NCI-H2171 (cell line): ENCODE data around the gene ITPR2.
"Not testable (repeated sequence)": the region's sequence is repeated elsewhere in the genome, so short reads cannot be mapped to it uniquely, and the experiment has no call there.

Experiments used
- DNase-seq: peaks from one replicate; lab custom pipeline; 2025; lab: John Stamatoyannopoulos, UW

The ITPR2 gene

GRCh38 chr12:26661399-26661798 is 171.6 kb downstream of the ITPR2 start:
- DNase-seq = no peak

GRCh38 chr12:26659930-26660329 is 173.1 kb downstream of the ITPR2 start:
- DNase-seq = no peak

- DNase-seq = no peak
Observed at GRCh38 chr12:26658991-26659390, 174.0 kb downstream of the ITPR2 start.

GRCh38 chr12:26654623-26655022 is 178.4 kb downstream of the ITPR2 start:
- DNase-seq = no peak

- DNase-seq = peak; percentile 36
Observed at GRCh38 chr12:26651566-26652188, 181.3 kb downstream of the ITPR2 start.

GRCh38 chr12:26651036-26651435 is 182.0 kb downstream of the ITPR2 start:
- DNase-seq = no peak

GRCh38 chr12:26648999-26649398 is 184.0 kb downstream of the ITPR2 start:
- no peak for DNase-seq

- DNase-seq = no peak
Observed at GRCh38 chr12:26648584-26648983, 184.4 kb downstream of the ITPR2 start.

- DNase-seq = no peak
Observed at GRCh38 chr12:26648066-26648465, 184.9 kb downstream of the ITPR2 start.

GRCh38 chr12:26647088-26647487 is 185.9 kb downstream of the ITPR2 start:
- no peak for DNase-seq

- DNase-seq = no peak
Observed at GRCh38 chr12:26646571-26646970, 186.4 kb downstream of the ITPR2 start.

GRCh38 chr12:26644376-26644775 is 188.6 kb downstream of the ITPR2 start:
- not testable (repeated sequence) for DNase-seq

GRCh38 chr12:26643532-26644315 is 189.3 kb downstream of the ITPR2 start:
- no peak for DNase-seq

- DNase-seq = no peak
Observed at GRCh38 chr12:26642361-26642760, 190.6 kb downstream of the ITPR2 start.

GRCh38 chr12:26636710-26637328 is 196.2 kb downstream of the ITPR2 start:
- no peak for DNase-seq

- no peak for DNase-seq
Observed at GRCh38 chr12:26633591-26634210, 199.3 kb downstream of the ITPR2 start.

GRCh38 chr12:26632756-26633155 is 200.2 kb downstream of the ITPR2 start:
- DNase-seq = no peak

GRCh38 chr12:26631846-26632245 is 201.1 kb downstream of the ITPR2 start:
- no peak for DNase-seq

GRCh38 chr12:26630546-26631027 is 202.4 kb downstream of the ITPR2 start:
- DNase-seq = no peak

GRCh38 chr12:26629864-26630263 is 203.1 kb downstream of the ITPR2 start:
- DNase-seq = no peak

- no peak for DNase-seq
Observed at GRCh38 chr12:26628234-26628633, 204.8 kb downstream of the ITPR2 start.

- no peak for DNase-seq
Observed at GRCh38 chr12:26627335-26627734, 205.7 kb downstream of the ITPR2 start.

GRCh38 chr12:26623136-26623535 is 209.9 kb downstream of the ITPR2 start:
- DNase-seq = no peak
